ENCODE data around the gene CAV2. TPM values are rescaled to one million over a fixed set of nuclear protein-coding genes. Genes with fewer than 3 reads are reported as not detected.

CAV2 gene
- total and polyA plus RNA-seq, 9 of the 15 experiments (the other 6 are each of a cell fraction or from before 2014, with no cell fraction given) = 16.1 to 137 (median 38.3) TPM

- H4K20me1 ChIP-seq (replicated peaks; ENCODE audit: control insufficient read depth, insufficient read depth, low read length) = no peaks in the 10 kb centered on the region
- BruUV-seq (replicated peaks) = no TSS peak
- H3K9ac ChIP-seq (ENCODE audit: insufficient read depth in 1 of 2, low read depth in 2 of 2, low read length in 2 of 2) = no peak overlapping the region
- no peak overlapping the region for H3K4me2 ChIP-seq (ENCODE audit: insufficient read depth, low read length)
- FAIRE-seq = no peak
- no peaks in the 10 kb centered on the region for H3K9me1 ChIP-seq (ENCODE audit: control insufficient read depth, insufficient read depth, low read length)
- H3K4me1 ChIP-seq (replicated peaks in 1 of 2; ENCODE audit: control insufficient read depth in 2 of 2, insufficient read depth in 2 of 2, low read length in 2 of 2) = no peaks in the 10 kb centered on the region
- H3K9me3 ChIP-seq (replicated peaks; ENCODE audit: control insufficient read depth, insufficient read depth, low read depth, low read length) = no peaks in the 10 kb centered on the region
- DNase-seq (ENCODE audit: extremely low read depth in 1 of 4, low spot score in 3 of 4) = no peak
- no peak overlapping the region for H3K4me3 ChIP-seq
- intact Hi-C loops (cut with micrococcal nuclease) = no loop called here
- TF ChIP-seq CUX1 (CRISPR knock-in tag; IDR thresholded peaks at IDR 0.05) = no peak
- POLR2A ChIA-PET = no interaction called here
- in situ Hi-C loops (cut with MboI) = no loop called here
- H3K79me2 ChIP-seq (ENCODE audit: control insufficient read depth, insufficient read depth, low read length) = no peaks in the 10 kb centered on the region
- no peaks in the 10 kb centered on the region for H3K36me3 ChIP-seq (ENCODE audit: control insufficient read depth, insufficient read depth, low read length)
- no peak overlapping the region for H3K27ac ChIP-seq (ENCODE audit: extremely low read depth, low read depth, low read length)
- H2AFZ ChIP-seq (ENCODE audit: low read depth, low read length) = no peak overlapping the region
- CTCF ChIA-PET (ENCODE audit: low intra/inter-chr PET ratio) = no interaction called here
- peaks cover 12 to 17% of the 10 kb centered on the region in 2 experiments; a peak in 3 of 5 replicates for H3K27me3 ChIP-seq (ENCODE audit: control insufficient read depth in 2 of 2, insufficient read depth in 2 of 2, low read length in 2 of 2)
- ATAC-seq = no peak
Measured at GRCh38 chr7:116554436-116554835, 54.9 kb downstream of the CAV2 start.

All from K562 (cell line).